Fibroblast of mammary gland (primary cell): Measurements from ENCODE around the gene PLXDC2.

Experiments used
- DNase-seq: peaks from one replicate; pipeline ENCODE4 v3.0.0-alpha.2; 2010; ENCODE audit warnings: low read depth
- H3K4me3 ChIP-seq: 2 replicates; pipeline ENCODE4 v1.5.1; 2011; ENCODE audit warnings: low read depth, mild to moderate bottlenecking, low read length, moderate library complexity; ENCODE audit not compliant: control insufficient read depth
- TF ChIP-seq, protein P1 (sequence below): conservative IDR thresholded peaks from 2 replicates; pipeline ENCODE4 v1.5.1; 2011; ENCODE audit warnings: low read depth, low read length, inconsistent platforms; ENCODE audit not compliant: control insufficient read depth, insufficient read depth

PLXDC2 gene

DNA sequence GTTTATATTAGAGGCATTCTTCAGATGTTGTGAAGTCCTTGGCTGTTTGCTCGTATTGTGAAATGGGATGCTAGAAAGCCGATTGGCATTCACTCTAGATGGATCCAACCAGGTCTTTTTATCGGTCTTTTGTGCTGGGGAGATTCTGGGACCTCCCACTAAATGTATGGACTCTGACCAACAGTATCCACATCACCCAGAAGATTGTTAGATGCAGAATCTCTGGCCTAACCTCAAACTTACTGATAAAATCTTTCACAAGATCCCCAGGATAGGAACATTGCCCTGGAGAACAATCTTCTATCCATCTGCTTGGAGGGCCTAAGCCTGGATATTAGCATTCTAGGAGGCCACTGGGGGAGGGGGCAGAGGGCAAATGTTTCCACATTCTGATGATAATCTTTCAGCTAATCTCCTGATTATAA is 160.9 kb downstream of the PLXDC2 start:
- DNase-seq, result peak; percentile 8
- no peak overlapping the region for H3K4me3 ChIP-seq
- TF ChIP-seq, protein P1, sequence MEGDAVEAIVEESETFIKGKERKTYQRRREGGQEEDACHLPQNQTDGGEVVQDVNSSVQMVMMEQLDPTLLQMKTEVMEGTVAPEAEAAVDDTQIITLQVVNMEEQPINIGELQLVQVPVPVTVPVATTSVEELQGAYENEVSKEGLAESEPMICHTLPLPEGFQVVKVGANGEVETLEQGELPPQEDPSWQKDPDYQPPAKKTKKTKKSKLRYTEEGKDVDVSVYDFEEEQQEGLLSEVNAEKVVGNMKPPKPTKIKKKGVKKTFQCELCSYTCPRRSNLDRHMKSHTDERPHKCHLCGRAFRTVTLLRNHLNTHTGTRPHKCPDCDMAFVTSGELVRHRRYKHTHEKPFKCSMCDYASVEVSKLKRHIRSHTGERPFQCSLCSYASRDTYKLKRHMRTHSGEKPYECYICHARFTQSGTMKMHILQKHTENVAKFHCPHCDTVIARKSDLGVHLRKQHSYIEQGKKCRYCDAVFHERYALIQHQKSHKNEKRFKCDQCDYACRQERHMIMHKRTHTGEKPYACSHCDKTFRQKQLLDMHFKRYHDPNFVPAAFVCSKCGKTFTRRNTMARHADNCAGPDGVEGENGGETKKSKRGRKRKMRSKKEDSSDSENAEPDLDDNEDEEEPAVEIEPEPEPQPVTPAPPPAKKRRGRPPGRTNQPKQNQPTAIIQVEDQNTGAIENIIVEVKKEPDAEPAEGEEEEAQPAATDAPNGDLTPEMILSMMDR, result no peak

DNA sequence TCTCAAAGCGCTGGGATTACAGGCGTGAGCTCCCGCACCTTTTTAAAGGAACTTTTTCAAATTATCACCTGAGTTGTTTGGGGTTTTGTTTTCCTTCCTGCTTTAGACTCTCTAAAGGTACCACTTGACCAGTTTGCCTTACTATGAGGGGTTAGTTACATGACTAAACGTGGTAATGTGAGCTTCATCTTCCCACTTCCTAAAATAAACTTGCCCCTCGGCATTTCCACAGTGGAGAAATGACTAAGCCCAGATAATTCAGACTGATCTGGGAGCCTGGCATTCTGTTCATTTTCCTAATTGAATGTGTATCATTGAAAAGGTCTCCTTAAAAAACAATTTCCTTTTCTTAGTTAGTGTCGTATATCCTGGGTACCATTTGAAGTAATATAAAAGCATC is 163.4 kb downstream of the PLXDC2 start:
- H3K4me3 ChIP-seq, result no peak overlapping the region
- TF ChIP-seq, protein P1, result no peak
- no peak for DNase-seq

DNA sequence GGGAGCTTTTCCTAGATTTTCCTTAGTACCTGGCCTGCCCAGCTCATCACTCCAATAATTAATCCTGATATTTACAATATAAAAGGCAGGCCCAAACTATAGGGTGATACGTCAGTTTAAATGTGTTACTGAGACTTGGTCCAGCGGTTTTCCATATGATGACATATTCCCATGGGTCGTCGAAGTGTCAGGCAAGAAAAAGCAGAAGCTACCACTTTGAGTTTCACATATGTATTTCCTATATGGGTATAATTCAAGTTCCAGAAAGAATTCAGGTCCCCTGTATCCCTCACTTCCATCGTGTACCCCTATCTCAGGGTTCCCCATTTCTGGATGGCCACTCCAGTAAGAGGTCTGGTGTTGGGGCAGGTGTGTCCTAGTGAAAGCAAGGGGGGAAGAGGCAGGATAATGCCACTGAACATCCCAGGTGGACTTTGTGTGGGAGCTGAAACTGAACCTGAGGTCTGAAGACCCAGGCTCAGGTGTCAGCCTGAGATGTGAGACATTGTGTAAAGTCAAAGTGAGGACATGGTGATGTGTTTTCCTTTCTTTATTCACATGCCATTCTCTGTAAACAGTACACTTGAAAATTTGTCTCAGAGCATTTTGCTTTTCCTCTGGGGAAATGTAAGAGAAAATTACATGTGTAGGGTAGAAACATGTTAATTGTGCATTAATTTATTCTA is 167.8 kb downstream of the PLXDC2 start:
- DNase-seq, result no peak
- no peak overlapping the region for H3K4me3 ChIP-seq
- TF ChIP-seq, protein P1, result no peak

GRCh38 chr10:19985745-19986144 is 169.5 kb downstream of the PLXDC2 start:
- no peak for DNase-seq
- TF ChIP-seq, protein P1, result no peak
- no peak overlapping the region for H3K4me3 ChIP-seq

GRCh38 chr10:19986591-19986990 is 170.4 kb downstream of the PLXDC2 start:
- no peak overlapping the region for H3K4me3 ChIP-seq
- DNase-seq, result no peak
- TF ChIP-seq, protein P1, result no peak

DNA sequence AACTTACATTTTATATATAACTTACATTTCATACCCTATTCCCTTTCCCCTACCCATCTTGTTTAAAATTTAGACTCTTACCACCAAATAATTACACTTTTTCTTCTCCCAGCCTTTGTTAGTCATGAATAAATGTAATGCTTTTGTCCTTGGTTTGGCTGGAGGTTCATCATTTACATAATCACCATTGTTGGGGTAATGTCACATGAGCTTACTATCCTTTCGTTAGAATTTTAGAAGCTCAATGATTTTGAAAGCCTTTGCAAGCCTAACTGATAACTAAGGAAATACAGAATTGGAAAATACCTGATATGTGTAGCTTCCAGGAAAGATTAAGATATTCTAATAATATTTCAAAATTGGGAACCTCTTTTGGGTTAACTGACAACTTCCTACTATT is 171.7 kb downstream of the PLXDC2 start:
- TF ChIP-seq, protein P1, result no peak
- H3K4me3 ChIP-seq, result no peak overlapping the region
- DNase-seq, result no peak

GRCh38 chr10:19993714-19994315 is 177.6 kb downstream of the PLXDC2 start:
- no peak overlapping the region for H3K4me3 ChIP-seq
- peak; percentile 28 for DNase-seq
- TF ChIP-seq, protein P1, result no peak
